Measurements from ENCODE around the gene ELL2.

The ELL2 gene

DNA sequence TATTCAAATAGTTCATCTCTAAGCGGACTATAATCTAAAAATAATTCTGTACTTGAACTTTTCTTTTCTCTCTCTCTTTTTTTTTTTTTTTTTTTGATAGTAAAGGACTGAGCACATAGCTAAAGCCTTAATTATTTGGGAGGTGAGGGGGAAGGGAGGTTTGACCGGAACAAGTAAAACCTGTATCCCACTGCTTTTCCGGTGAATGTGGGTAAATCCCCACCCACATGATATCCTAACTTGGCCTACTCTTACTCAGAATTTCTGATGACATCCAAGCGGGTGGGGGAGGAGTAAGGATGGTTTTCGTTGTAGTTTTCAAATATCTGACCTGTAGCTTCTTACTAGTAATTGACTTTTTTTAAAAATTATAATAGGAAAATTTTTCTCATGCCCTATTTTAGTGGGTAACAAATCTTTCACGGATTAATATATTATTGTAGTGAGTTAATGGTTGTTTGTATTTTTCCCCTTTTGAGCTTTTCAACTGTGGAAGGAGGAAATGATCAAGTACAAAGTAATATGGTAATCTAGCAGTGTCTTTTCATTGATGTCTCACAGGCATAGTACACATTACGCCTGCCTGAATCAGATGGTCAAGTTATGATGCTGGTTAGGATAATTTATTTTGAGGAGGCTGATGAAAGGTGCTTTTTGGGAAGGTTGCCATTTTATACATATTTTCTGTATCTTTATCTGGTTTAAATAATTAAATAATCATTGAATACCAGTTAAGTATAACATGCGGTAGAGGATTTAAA is 2.2 kb upstream of the ELL2 start:
- no peaks in the 10 kb centered on the region for H3K36me3 ChIP-seq (ENCODE audit: control insufficient read depth, insufficient read depth, low read length)
- no peak overlapping the region for H3K4me3 ChIP-seq (ENCODE audit: insufficient read depth, low read depth, low read length)
- H3K9me3 ChIP-seq (ENCODE audit: control insufficient read depth, low read length), result no peaks in the 10 kb centered on the region
- no peak overlapping the region for H3K27ac ChIP-seq (ENCODE audit: insufficient read depth, low read depth, low read length, poor library complexity, severe bottlenecking)
- peaks cover 19% of the 10 kb centered on the region for H3K27me3 ChIP-seq (ENCODE audit: control insufficient read depth, insufficient read depth, low read length, poor library complexity, severe bottlenecking)
- WGBS, 2 experiments, result 87 to 95% methylated on average over 4 to 5 of the region's 8 CpGs
- peaks cover 12% of the 10 kb centered on the region for H3K4me1 ChIP-seq (ENCODE audit: control insufficient read depth, insufficient read depth, low read length)

DNA sequence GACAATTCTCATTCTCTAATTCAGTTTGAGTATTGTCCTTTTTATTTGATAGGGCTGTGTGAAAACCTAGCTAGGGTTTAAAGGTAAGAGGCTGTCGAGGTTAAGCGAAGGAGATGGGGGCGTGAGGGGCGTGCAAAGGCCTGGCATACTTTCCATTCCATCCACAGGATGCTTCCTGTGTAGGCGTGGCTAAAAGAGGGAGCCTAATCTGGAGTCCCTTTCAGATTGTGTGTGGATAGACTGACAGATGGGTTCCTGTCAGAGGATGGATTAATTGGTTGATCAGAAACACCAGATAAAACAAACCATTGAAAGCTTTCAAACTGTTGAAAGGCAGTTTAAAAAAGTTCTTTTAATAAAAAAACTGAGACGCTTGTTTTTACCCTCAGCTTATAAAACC is 1.1 kb upstream of the ELL2 start:
- no peak overlapping the region for H3K4me3 ChIP-seq (ENCODE audit: insufficient read depth, low read depth, low read length)
- H3K9me3 ChIP-seq (ENCODE audit: control insufficient read depth, low read length), result no peaks in the 10 kb centered on the region
- no peaks in the 10 kb centered on the region for H3K36me3 ChIP-seq (ENCODE audit: control insufficient read depth, insufficient read depth, low read length)
- H3K27me3 ChIP-seq (ENCODE audit: control insufficient read depth, insufficient read depth, low read length, poor library complexity, severe bottlenecking), result peaks cover 19% of the 10 kb centered on the region
- no peak overlapping the region for H3K27ac ChIP-seq (ENCODE audit: insufficient read depth, low read depth, low read length, poor library complexity, severe bottlenecking)
- peaks cover 19% of the 10 kb centered on the region for H3K4me1 ChIP-seq (ENCODE audit: control insufficient read depth, insufficient read depth, low read length)
- WGBS, 2 experiments, result 66 to 72% methylated on average over 6 of the region's 6 CpGs

GRCh38 chr5:95962475-95962773 is 773 bp upstream of the ELL2 start:
- H3K4me3 ChIP-seq (ENCODE audit: insufficient read depth, low read depth, low read length), result peak overlapping the region; percentile 75
- H3K36me3 ChIP-seq (ENCODE audit: control insufficient read depth, insufficient read depth, low read length), result no peaks in the 10 kb centered on the region
- no peak overlapping the region for H3K27ac ChIP-seq (ENCODE audit: insufficient read depth, low read depth, low read length, poor library complexity, severe bottlenecking)
- WGBS, 2 experiments, result 75 to 76% methylated on average over 6 to 8 of the region's 8 CpGs
- H3K9me3 ChIP-seq (ENCODE audit: control insufficient read depth, low read length), result no peaks in the 10 kb centered on the region
- H3K4me1 ChIP-seq (ENCODE audit: control insufficient read depth, insufficient read depth, low read length), result peaks cover 19% of the 10 kb centered on the region
- peaks cover 19% of the 10 kb centered on the region for H3K27me3 ChIP-seq (ENCODE audit: control insufficient read depth, insufficient read depth, low read length, poor library complexity, severe bottlenecking)

GRCh38 chr5:95960667-95961616 is 709 bp downstream of the ELL2 start:
- Histone ChIP-seq H3K4me3 (ENCODE audit: insufficient read depth, low read depth, low read length) (peak overlapping the region; percentile 75), H3K4me1 (ENCODE audit: control insufficient read depth, insufficient read depth, low read length) (peaks cover 19% of the 10 kb centered on the region), H3K27me3 (ENCODE audit: control insufficient read depth, insufficient read depth, low read length, poor library complexity, severe bottlenecking) (peaks cover 19% of the 10 kb centered on the region), H3K27ac (ENCODE audit: insufficient read depth, low read depth, low read length, poor library complexity, severe bottlenecking) (peak overlapping the region; percentile 45), H3K36me3 (ENCODE audit: control insufficient read depth, insufficient read depth, low read length) (no peaks in the 10 kb centered on the region), H3K9me3 (ENCODE audit: control insufficient read depth, low read length) (no peaks in the 10 kb centered on the region)
- 0% methylated on average over 90 of the region's 90 CpGs for WGBS, 2 experiments

DNA sequence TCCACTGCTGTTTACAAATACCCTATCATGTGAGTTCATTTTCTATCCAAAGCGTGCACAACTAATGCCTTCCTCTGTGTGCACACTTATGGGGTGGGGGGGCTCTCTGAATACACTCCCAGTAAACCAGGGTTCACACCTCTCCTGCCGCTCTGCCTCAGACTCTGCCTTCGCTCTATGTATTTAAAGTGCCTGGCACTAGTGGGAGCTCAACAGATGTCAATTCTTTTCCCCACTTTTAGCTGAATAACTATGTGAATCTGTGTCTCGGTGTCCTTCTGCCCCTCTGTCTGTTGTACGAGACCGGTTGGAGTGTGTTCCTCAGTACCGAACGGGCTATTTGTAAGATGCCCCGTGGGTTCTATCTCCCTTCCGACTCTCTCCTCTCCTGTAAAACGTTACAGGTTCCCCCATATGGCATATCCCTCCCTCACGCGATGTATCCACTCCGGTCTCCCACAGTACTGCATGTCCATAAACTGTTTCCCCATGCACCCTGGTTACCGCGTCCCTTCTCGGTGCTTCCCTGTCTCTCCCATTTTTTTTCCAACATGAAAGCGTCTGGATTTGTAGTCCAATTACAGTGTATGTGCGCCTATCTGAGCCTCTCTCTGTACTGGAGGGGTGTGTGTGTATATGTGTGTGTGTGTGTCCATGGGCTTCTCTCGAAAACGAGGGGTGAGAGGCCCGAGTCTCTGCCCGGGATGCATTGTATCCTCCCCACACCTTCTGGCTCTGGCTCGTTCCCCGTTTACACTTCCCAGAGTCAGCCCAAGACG is 1.6 kb downstream of the ELL2 start:
- 34 to 35% methylated on average over 26 of the region's 26 CpGs for WGBS, 2 experiments
- Histone ChIP-seq H3K27ac (ENCODE audit: insufficient read depth, low read depth, low read length, poor library complexity, severe bottlenecking) (no peak overlapping the region), H3K4me1 (ENCODE audit: control insufficient read depth, insufficient read depth, low read length) (peaks cover 19% of the 10 kb centered on the region), H3K36me3 (ENCODE audit: control insufficient read depth, insufficient read depth, low read length) (no peaks in the 10 kb centered on the region), H3K27me3 (ENCODE audit: control insufficient read depth, insufficient read depth, low read length, poor library complexity, severe bottlenecking) (peaks cover 19% of the 10 kb centered on the region), H3K9me3 (ENCODE audit: control insufficient read depth, low read length) (no peaks in the 10 kb centered on the region), H3K4me3 (ENCODE audit: insufficient read depth, low read depth, low read length) (peak overlapping the region; percentile 75)

DNA sequence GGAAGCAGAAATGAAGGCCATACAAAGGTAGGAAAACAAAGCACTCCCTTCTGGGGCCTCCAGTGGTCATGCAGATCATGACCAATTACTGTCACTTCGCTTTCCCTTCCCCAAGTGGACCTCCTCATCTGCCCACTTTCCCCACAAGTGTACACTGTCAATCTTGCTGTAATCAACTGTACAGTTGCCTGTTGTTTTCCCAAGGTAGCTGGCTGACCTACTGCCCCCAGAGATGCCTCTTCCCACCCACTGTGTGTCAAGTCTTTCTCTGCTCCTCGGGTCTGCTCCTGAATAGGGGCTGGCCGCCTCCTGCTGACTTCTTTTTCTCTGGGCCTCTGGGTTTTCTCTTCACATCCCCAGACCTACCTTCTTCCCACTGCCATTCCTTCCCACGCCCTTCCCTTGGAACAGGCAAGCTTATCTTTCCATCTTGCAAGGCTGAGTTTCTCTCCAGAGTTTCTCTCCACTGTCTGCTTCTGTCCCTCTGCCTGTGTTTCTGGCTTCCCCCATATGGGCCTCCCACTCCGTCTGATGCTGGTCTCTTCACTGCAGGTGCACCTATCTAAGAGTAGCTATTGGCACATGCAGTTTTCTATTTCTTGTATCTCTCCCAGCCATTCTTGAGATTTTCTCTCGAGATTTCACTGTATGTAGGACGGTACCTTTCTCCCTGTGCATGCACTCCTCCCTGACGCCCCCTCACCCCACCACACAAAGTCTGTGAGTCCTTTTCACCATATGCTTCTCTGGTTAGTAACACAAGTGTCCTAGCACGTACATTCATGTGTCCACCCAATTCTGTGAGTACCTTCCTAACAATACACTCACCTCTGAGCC is 2.4 kb downstream of the ELL2 start:
- Histone ChIP-seq H3K27ac (ENCODE audit: insufficient read depth, low read depth, low read length, poor library complexity, severe bottlenecking) (no peak overlapping the region), H3K27me3 (ENCODE audit: control insufficient read depth, insufficient read depth, low read length, poor library complexity, severe bottlenecking) (peaks cover 19% of the 10 kb centered on the region), H3K36me3 (ENCODE audit: control insufficient read depth, insufficient read depth, low read length) (no peaks in the 10 kb centered on the region), H3K4me1 (ENCODE audit: control insufficient read depth, insufficient read depth, low read length) (peaks cover 19% of the 10 kb centered on the region), H3K4me3 (ENCODE audit: insufficient read depth, low read depth, low read length) (peak overlapping the region; percentile 75), H3K9me3 (ENCODE audit: control insufficient read depth, low read length) (no peaks in the 10 kb centered on the region)
- 45 to 51% methylated on average over 9 of the region's 9 CpGs for WGBS, 2 experiments

GRCh38 chr5:95958310-95959014 is 3.2 kb downstream of the ELL2 start:
- Histone ChIP-seq H3K27me3 (ENCODE audit: control insufficient read depth, insufficient read depth, low read length, poor library complexity, severe bottlenecking) (peaks cover 19% of the 10 kb centered on the region), H3K4me3 (ENCODE audit: insufficient read depth, low read depth, low read length) (no peak overlapping the region), H3K4me1 (ENCODE audit: control insufficient read depth, insufficient read depth, low read length) (peaks cover 19% of the 10 kb centered on the region), H3K36me3 (ENCODE audit: control insufficient read depth, insufficient read depth, low read length) (no peaks in the 10 kb centered on the region), H3K9me3 (ENCODE audit: control insufficient read depth, low read length) (no peaks in the 10 kb centered on the region), H3K27ac (ENCODE audit: insufficient read depth, low read depth, low read length, poor library complexity, severe bottlenecking) (no peak overlapping the region)
- 52 to 79% methylated on average over 2 to 3 of the region's 3 CpGs for WGBS, 2 experiments

GRCh38 chr5:95957561-95958203 is 4.0 kb downstream of the ELL2 start:
- no peak overlapping the region for H3K4me3 ChIP-seq (ENCODE audit: insufficient read depth, low read depth, low read length)
- 94 to 95% methylated on average over 2 to 3 of the region's 3 CpGs for WGBS, 2 experiments

DNA sequence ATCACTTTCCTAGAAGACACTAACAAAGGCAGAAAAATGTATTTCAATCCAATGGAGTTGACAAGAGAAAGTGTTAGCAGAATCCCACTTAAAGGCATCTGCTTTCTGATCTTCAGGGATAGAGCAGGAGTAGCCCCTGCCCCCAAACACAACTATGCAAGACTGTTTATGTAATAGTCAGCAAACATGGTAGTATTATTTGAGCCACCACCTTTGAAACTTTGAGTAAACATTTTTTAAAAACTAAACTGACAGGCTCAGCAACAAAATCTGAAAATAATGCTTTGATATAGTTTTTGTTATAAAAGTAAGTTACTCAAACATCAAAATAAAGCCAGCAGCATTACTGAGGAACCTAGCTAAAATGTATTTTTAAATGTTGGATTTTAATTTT is 4.8 kb downstream of the ELL2 start:
- peaks cover 19% of the 10 kb centered on the region for H3K4me1 ChIP-seq (ENCODE audit: control insufficient read depth, insufficient read depth, low read length)
- H3K27ac ChIP-seq (ENCODE audit: insufficient read depth, low read depth, low read length, poor library complexity, severe bottlenecking), result no peak overlapping the region
- H3K9me3 ChIP-seq (ENCODE audit: control insufficient read depth, low read length), result no peaks in the 10 kb centered on the region
- no peaks in the 10 kb centered on the region for H3K36me3 ChIP-seq (ENCODE audit: control insufficient read depth, insufficient read depth, low read length)
- no peak overlapping the region for H3K4me3 ChIP-seq (ENCODE audit: insufficient read depth, low read depth, low read length)
- H3K27me3 ChIP-seq (ENCODE audit: control insufficient read depth, insufficient read depth, low read length, poor library complexity, severe bottlenecking), result peaks cover 19% of the 10 kb centered on the region

More at GRCh38 chr5:95957561-95958203, 4.0 kb downstream of the ELL2 start:
- no peaks in the 10 kb centered on the region for H3K36me3 ChIP-seq (ENCODE audit: control insufficient read depth, insufficient read depth, low read length)
- no peaks in the 10 kb centered on the region for H3K9me3 ChIP-seq (ENCODE audit: control insufficient read depth, low read length)
- no peak overlapping the region for H3K27ac ChIP-seq (ENCODE audit: insufficient read depth, low read depth, low read length, poor library complexity, severe bottlenecking)
- peaks cover 19% of the 10 kb centered on the region for H3K4me1 ChIP-seq (ENCODE audit: control insufficient read depth, insufficient read depth, low read length)
- peaks cover 19% of the 10 kb centered on the region for H3K27me3 ChIP-seq (ENCODE audit: control insufficient read depth, insufficient read depth, low read length, poor library complexity, severe bottlenecking)

Data from ectodermal cell (in vitro differentiated cells).